Measurements from ENCODE around the gene YAP1.

YAP1 gene

DNA sequence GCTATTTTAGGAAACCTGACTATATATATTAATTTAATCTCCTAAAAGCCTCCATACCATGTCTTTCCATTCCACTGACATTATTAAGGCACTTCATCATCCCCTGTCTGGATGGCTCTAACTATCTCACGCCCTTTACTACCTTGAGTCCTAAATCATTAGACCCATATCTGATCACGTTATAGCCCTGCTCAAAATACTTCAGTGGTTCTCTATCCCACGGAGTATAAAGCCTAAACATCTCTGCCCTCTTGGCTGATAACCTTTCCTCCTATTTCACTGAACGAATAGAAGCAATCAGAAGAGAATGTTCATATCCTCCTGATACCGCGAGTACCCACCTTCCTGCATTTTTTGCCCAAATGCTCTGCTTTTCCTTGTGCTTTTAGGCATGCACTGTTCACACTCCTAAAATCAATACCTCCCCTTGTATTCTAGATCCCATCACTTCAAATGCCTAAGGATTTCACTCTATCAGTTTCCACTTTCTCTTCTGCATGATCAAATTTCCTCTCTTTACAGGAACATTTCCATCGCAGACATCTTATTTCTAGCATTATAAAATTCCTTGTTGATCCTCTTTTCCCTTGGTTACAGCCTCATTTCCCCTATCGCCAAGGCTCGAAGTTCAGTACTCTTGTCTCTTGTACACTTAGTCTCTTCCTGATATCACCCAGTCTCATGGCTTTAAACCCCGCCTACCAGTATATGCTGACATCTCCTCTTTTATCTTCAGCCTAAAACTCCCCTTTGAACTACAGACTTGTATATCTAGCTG is 162.0 kb downstream of the YAP1 start:
- no peak for DNase-seq (ENCODE audit: low read depth in 2 of 2, low spot score in 1 of 2)

DNA sequence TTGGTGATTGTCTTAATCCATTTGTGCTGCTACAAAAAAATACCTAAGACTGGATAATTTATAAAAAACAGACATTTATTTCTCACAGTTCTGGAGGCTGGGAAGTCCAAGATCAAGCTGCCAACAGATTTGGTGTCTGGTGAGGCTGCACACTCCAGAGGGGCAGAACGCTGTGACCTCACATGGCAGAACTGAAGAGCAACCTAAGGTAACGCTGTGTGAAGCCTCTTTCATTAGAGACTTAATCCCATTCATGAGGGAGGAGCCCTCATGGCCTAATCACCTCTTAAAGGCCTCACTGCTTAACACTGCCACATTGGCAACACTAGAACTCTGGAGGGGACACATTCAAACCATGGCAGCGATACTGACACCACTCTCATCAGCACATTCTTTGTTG is 164.4 kb downstream of the YAP1 start:
- no peak for DNase-seq (ENCODE audit: low read depth in 2 of 2, low spot score in 1 of 2)

GRCh38 chr11:102276362-102276761 is 166.1 kb downstream of the YAP1 start:
- no peak for DNase-seq (ENCODE audit: low read depth in 2 of 2, low spot score in 1 of 2)

GRCh38 chr11:102276783-102277182 is 166.5 kb downstream of the YAP1 start:
- DNase-seq (ENCODE audit: low read depth in 2 of 2, low spot score in 1 of 2) = no peak

- DNase-seq (ENCODE audit: low read depth in 2 of 2, low spot score in 1 of 2) = no peak
These were observed 169.5 kb downstream of the YAP1 start for GRCh38 chr11:102279641-102280170.

- DNase-seq (ENCODE audit: low read depth in 2 of 2, low spot score in 1 of 2) = no peak
These were observed 170.1 kb downstream of the YAP1 start for GRCh38 chr11:102280245-102280833.

Data from stimulated activated CD8-positive, alpha-beta memory T cell treated with anti-CD3 and anti-CD28 coated beads, Interleukin-4, amount 100 ng/mL, for 1 hour (primary cell).